Smooth muscle cell (in vitro differentiated cells): ENCODE results near the gene C1QTNF4. TPM values are rescaled to one million over a fixed set of nuclear protein-coding genes. Genes with fewer than 3 reads are reported as not detected.

ENCODE experiments used
- DNase-seq: peaks from one replicate; lab custom pipeline; 2025; ENCODE audit not compliant: unreplicated experiment; lab: John Stamatoyannopoulos, UW
- H2AFZ ChIP-seq: fragments of 200-600 bp; sonication (generic); 2 replicates; pipeline ENCODE4 v1.6.0; 2016; ENCODE audit warnings: antibody characterized with exemption, low read depth, mild to moderate bottlenecking
- H3F3A ChIP-seq: fragments of 200-600 bp; sonication (generic); 2 replicates; pipeline ENCODE4 v1.6.0; 2017; ENCODE audit warnings: antibody characterized with exemption, low read depth
- H3K27ac ChIP-seq: fragments of 200-600 bp; sonication (generic); 2 replicates; pipeline ENCODE4 v1.5.1; 2016; ENCODE audit warnings: low read depth, mild to moderate bottlenecking
- H3K27me3 ChIP-seq: fragments of 200-600 bp; sonication (generic); 2 replicates; pipeline ENCODE4 v1.6.1; 2016; ENCODE audit warnings: low read depth, mild to moderate bottlenecking
- H3K36me3 ChIP-seq: fragments of 200-600 bp; sonication (generic); 2 replicates; pipeline ENCODE4 v1.5.1; 2016; ENCODE audit warnings: low read depth
- H3K4me1 ChIP-seq: fragments of 200-600 bp; sonication (generic); 2 replicates; pipeline ENCODE4 v1.5.1; 2016; ENCODE audit warnings: low read depth
- H3K4me2 ChIP-seq: fragments of 200-600 bp; sonication (generic); 2 replicates; pipeline ENCODE4 v1.6.0; 2016; ENCODE audit warnings: mild to moderate bottlenecking
- H3K4me3 ChIP-seq: fragments of 200-600 bp; sonication (generic); 2 replicates; pipeline ENCODE4 v1.5.1; 2016; ENCODE audit warnings: mild to moderate bottlenecking
- H3K79me2 ChIP-seq: fragments of 200-600 bp; sonication (generic); 2 replicates; pipeline ENCODE4 v1.6.0; 2016; ENCODE audit warnings: low read depth, mild to moderate bottlenecking
- H3K9ac ChIP-seq: fragments of 200-600 bp; sonication (generic); 2 replicates; pipeline ENCODE4 v1.6.0; 2016; ENCODE audit warnings: low read depth
- H3K9me3 ChIP-seq: fragments of 200-600 bp; sonication (generic); replicated peaks from 2 replicates; pipeline ENCODE4 v1.5.1; 2016; ENCODE audit warnings: low read depth
- H4K20me1 ChIP-seq: fragments of 200-600 bp; sonication (generic); 2 replicates; pipeline ENCODE4 v1.6.0; 2016; ENCODE audit warnings: low read depth
- CTCF ChIP-seq: fragments of 200-600 bp; sonication (generic); IDR thresholded peaks from 2 replicates; pipeline ENCODE4 v1.5.1; 2017; ENCODE audit warnings: borderline replicate concordance, mild to moderate bottlenecking, antibody characterized with exemption; ENCODE audit not compliant: insufficient read depth, poor library complexity, severe bottlenecking
- WGBS: methylation state at CpG from one replicate; pipeline ENCODE4 v1.1.7; 2016; ENCODE audit warnings: low lambda C conversion rate; 5-methylcytosine and 5-hydroxymethylcytosine counted together
- polyA plus RNA-seq: library from polyadenylated mRNA; unstranded; fragments of >200 nt; fragmentation: Nextera tagmentation; extraction: Ambion mirVana; gene quantifications from 2 replicates; pipeline ENCODE4 v1.2.1, GENCODE V29; 2016
- total RNA-seq: library from RNA; depleted of rRNA; stranded (reverse); fragments of >200 nt; gene quantifications from 2 replicates; pipeline ENCODE4 v1.2.3, GENCODE V29; 2014

C1QTNF4 gene
- total and polyA plus RNA-seq, 2 experiments from 2014 or later: 1.0 to 1.3 TPM

- Histone ChIP-seq H3K4me3 (no peak overlapping the region), H2AFZ (no peak overlapping the region), H4K20me1 (no peaks in the 10 kb centered on the region), H3K4me2 (peak overlapping the region; percentile 5), H3K36me3 (peaks cover 10% of the 10 kb centered on the region), H3K9me3 (no peaks in the 10 kb centered on the region), H3K27ac (peak overlapping the region; percentile 55), H3K4me1 (no peaks in the 10 kb centered on the region), H3K79me2 (no peaks in the 10 kb centered on the region), H3F3A (peaks cover 4% of the 10 kb centered on the region), H3K9ac (no peak overlapping the region), H3K27me3 (no peaks in the 10 kb centered on the region)
- no peak for TF ChIP-seq CTCF
- no peak for DNase-seq
- WGBS: 27% methylated on average over 3 of the region's 3 CpGs
Measured at GRCh38 chr11:47617417-47617809, 23.2 kb upstream of the C1QTNF4 start.

GRCh38 chr11:47616726-47617416 is 22.7 kb upstream of the C1QTNF4 start:
- no peaks in the 10 kb centered on the region for H3K79me2 ChIP-seq
- 88% methylated on average over 10 of the region's 10 CpGs for WGBS
- DNase-seq: no peak
- peaks cover 4% of the 10 kb centered on the region for H3F3A ChIP-seq
- H3K27ac ChIP-seq: peak overlapping the region; percentile 55
- peak overlapping the region; percentile 5 for H3K4me2 ChIP-seq
- no peaks in the 10 kb centered on the region for H3K9me3 ChIP-seq
- peak; percentile 64 for TF ChIP-seq CTCF
- H4K20me1 ChIP-seq: no peaks in the 10 kb centered on the region
- H3K36me3 ChIP-seq: peaks cover 5% of the 10 kb centered on the region
- H2AFZ ChIP-seq: no peak overlapping the region
- H3K27me3 ChIP-seq: no peaks in the 10 kb centered on the region
- no peak overlapping the region for H3K9ac ChIP-seq
- no peak overlapping the region for H3K4me3 ChIP-seq
- no peaks in the 10 kb centered on the region for H3K4me1 ChIP-seq

GRCh38 chr11:47615249-47615648 is 21.0 kb upstream of the C1QTNF4 start:
- Histone ChIP-seq H3K4me2 (no peak overlapping the region), H3K27ac (no peak overlapping the region), H3K9me3 (no peaks in the 10 kb centered on the region), H3K36me3 (no peaks in the 10 kb centered on the region), H4K20me1 (no peaks in the 10 kb centered on the region), H3F3A (peaks cover 4% of the 10 kb centered on the region), H3K4me1 (no peaks in the 10 kb centered on the region), H3K27me3 (no peaks in the 10 kb centered on the region), H3K4me3 (no peak overlapping the region), H3K9ac (no peak overlapping the region), H3K79me2 (no peaks in the 10 kb centered on the region), H2AFZ (no peak overlapping the region)
- TF ChIP-seq CTCF: no peak
- DNase-seq: no peak

- H3K27me3 ChIP-seq: no peaks in the 10 kb centered on the region
- H3K9ac ChIP-seq: no peak overlapping the region
- H3K4me2 ChIP-seq: no peak overlapping the region
- H2AFZ ChIP-seq: no peak overlapping the region
- peaks cover 6% of the 10 kb centered on the region for H3F3A ChIP-seq
- WGBS: 94% methylated on average over 6 of the region's 6 CpGs
- H3K4me3 ChIP-seq: no peak overlapping the region
- DNase-seq: no peak
- peaks cover 8% of the 10 kb centered on the region for H3K4me1 ChIP-seq
- no peaks in the 10 kb centered on the region for H3K36me3 ChIP-seq
- H3K9me3 ChIP-seq: no peaks in the 10 kb centered on the region
- H3K79me2 ChIP-seq: no peaks in the 10 kb centered on the region
- H4K20me1 ChIP-seq: peaks cover 3% of the 10 kb centered on the region
- H3K27ac ChIP-seq: no peak overlapping the region
- no peak for TF ChIP-seq CTCF
Measured at GRCh38 chr11:47611348-47611794, 17.2 kb upstream of the C1QTNF4 start.
